Measurements from ENCODE around the gene OSBP. TPM values are rescaled to one million over a fixed set of nuclear protein-coding genes. Genes with fewer than 3 reads are reported as not detected.
"Not testable (repeated sequence)": the region's sequence is repeated elsewhere in the genome, so short reads cannot be mapped to it uniquely, and the experiment has no call there.

Gene OSBP
- total and polyA plus RNA-seq, 9 of the 15 experiments (the other 6 are each of a cell fraction or from before 2014, with no cell fraction given): 11.7 to 49.0 (median 28.7) TPM

DNA sequence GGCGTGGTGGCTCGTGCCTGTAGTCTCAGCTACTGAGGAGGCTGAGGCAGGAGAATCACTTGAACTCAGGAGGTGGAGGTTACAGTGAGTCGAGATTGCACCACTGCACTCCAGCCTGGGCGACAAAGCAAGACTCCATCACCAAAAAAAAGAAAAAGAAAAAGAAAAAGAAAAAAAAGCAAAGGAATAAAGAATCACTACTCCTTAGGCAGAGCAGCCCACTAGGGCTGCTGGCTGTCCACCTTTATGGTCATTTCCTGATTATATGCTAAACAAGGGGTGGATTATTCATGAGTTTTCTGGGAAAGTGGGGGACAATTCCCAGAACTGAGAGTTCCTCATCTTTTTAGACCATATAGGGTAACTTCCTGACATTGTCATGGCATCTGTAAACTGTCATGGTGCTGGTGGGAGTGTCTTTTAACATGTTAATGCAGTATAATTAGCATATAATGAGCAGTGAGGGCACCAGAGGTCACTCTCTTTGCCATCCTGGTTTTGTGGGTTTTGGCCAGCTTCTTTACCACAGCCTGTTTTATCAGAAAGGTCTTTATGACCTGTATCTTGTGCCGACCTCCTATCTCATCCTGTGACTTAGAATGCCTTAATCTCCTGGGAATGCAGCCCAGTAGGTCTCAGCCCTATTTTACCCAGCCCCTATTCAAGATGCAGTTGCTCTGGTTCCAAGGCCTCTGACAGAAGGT is 67.8 kb downstream of the OSBP start (continued):
- TF ChIP-seq JUN (IDR thresholded peaks at IDR 0.05; ENCODE audit: borderline replicate concordance, low read depth, low read length): peak; percentile 22; the same call in 1 of the 2 replicates
- TF ChIP-seq JUN (CRISPR knock-in tag; IDR thresholded peaks at IDR 0.05; ENCODE audit: borderline replicate concordance): not testable (repeated sequence)
- TF ChIP-seq CREM (IDR thresholded peaks at IDR 0.05; ENCODE audit: low read depth): 0 out of 2 replicates have a peak, but pooled peaks have one; percentile 9
- peak; percentile 85 to 88 for TF ChIP-seq KDM1A (IDR thresholded peaks at IDR 0.05)
- peak; percentile 85; the same call in 1 of the 2 replicates for TF ChIP-seq TRIM28 (IDR thresholded peaks at IDR 0.05)
- TF ChIP-seq DNMT1 (IDR thresholded peaks at IDR 0.05): peak; percentile 75; the same call in 1 of the 2 replicates
- TF ChIP-seq SMAD1 (IDR thresholded peaks at IDR 0.05; ENCODE audit: low read depth, low read length, partially characterized antibody): peak; percentile 94
- peak; percentile 56 to 57 for TF ChIP-seq TRIM24 (IDR thresholded peaks at IDR 0.05)
- peak; percentile 58 for TF ChIP-seq BACH1 (tag; IDR thresholded peaks at IDR 0.05)
- TF ChIP-seq HDAC1 (IDR thresholded peaks at IDR 0.05): peak; percentile 83 to 87; a peak in 3 of 4 replicates
- peak; percentile 67; the same call in 1 of the 2 replicates for TF ChIP-seq CEBPG (CRISPR knock-in tag; IDR thresholded peaks at IDR 0.05)
- TF ChIP-seq CEBPG (tag; conservative IDR thresholded peaks at IDR 0.05 in 1 of 2, IDR thresholded peaks at IDR 0.05 in 1 of 2): 0 out of 4 replicates have a peak, but pooled peaks of 1 of the 2 experiments have one; percentile 37
- peak; percentile 42; the same call in 1 of the 2 replicates for TF ChIP-seq NR2C2 (CRISPR knock-in tag; IDR thresholded peaks at IDR 0.05)
- TF ChIP-seq NR2C2 (tag; IDR thresholded peaks at IDR 0.05): peak; percentile 82
- peak; percentile 68 for TF ChIP-seq ETV1 (tag; conservative IDR thresholded peaks at IDR 0.05; ENCODE audit: low read depth)
- peak; percentile 87; the same call in 1 of the 2 replicates for TF ChIP-seq TCF15 (CRISPR knock-in tag; IDR thresholded peaks at IDR 0.05)
- TF ChIP-seq ZBTB26 (CRISPR knock-in tag; IDR thresholded peaks at IDR 0.05): peak; percentile 87
- peak; percentile 83 for TF ChIP-seq CREB3 (tag; conservative IDR thresholded peaks at IDR 0.05; ENCODE audit: low read depth)
- peak; percentile 34; the same call in 1 of the 2 replicates for TF ChIP-seq TAF7 (tag; IDR thresholded peaks at IDR 0.05)
- TF ChIP-seq ZNF589 (CRISPR knock-in tag; IDR thresholded peaks at IDR 0.05; ENCODE audit: low read depth): peak; percentile 89
- 0 out of 2 replicates have a peak, but pooled peaks have one; percentile 45 for TF ChIP-seq ARID3A (IDR thresholded peaks at IDR 0.05; ENCODE audit: borderline replicate concordance, low read depth, low read length)
- peak; percentile 51 for TF ChIP-seq TAF9B (IDR thresholded peaks at IDR 0.05; ENCODE audit: partially characterized antibody)
- peak; percentile 81 for TF ChIP-seq NFATC3 (IDR thresholded peaks at IDR 0.05)
- peak; percentile 93; the same call in 1 of the 2 replicates for TF ChIP-seq HLTF (IDR thresholded peaks at IDR 0.05)
- peak; percentile 69 for TF ChIP-seq DDX20 (tag; IDR thresholded peaks at IDR 0.05; ENCODE audit: low read depth)
- TF ChIP-seq BHLHE40 (IDR thresholded peaks at IDR 0.05; ENCODE audit: low read length): peak; percentile 19

Data from K562 (cell line).